NCI-H2107 treated with DMSO at 0.1 percent for 48 hours (cell line): ENCODE data around the gene LPAR1.

Experiments used
- DNase-seq: peaks from one replicate; lab custom pipeline; 2025; ENCODE audit not compliant: unreplicated experiment; lab: John Stamatoyannopoulos, UW

The LPAR1 gene

GRCh38 chr9:110960288-110960687 is 78.0 kb downstream of the LPAR1 start:
- no peak for DNase-seq

- DNase-seq = no peak
Observed at GRCh38 chr9:110958847-110959246, 79.4 kb downstream of the LPAR1 start.

GRCh38 chr9:110954822-110955291 is 83.4 kb downstream of the LPAR1 start:
- no peak for DNase-seq

GRCh38 chr9:110952540-110952859 is 85.8 kb downstream of the LPAR1 start:
- DNase-seq = no peak

GRCh38 chr9:110951805-110952539 is 86.3 kb downstream of the LPAR1 start:
- no peak for DNase-seq

- no peak for DNase-seq
Observed at GRCh38 chr9:110950041-110950645, 88.1 kb downstream of the LPAR1 start.

- DNase-seq = no peak
Observed at GRCh38 chr9:110949081-110949480, 89.2 kb downstream of the LPAR1 start.

GRCh38 chr9:110947491-110948044 is 90.7 kb downstream of the LPAR1 start:
- no peak for DNase-seq

- no peak for DNase-seq
Observed at GRCh38 chr9:110942522-110942921, 95.7 kb downstream of the LPAR1 start.

- DNase-seq = no peak
Observed at GRCh38 chr9:110940951-110941557, 97.2 kb downstream of the LPAR1 start.

GRCh38 chr9:110939573-110939972 is 98.7 kb downstream of the LPAR1 start:
- no peak for DNase-seq

- DNase-seq = no peak
Observed at GRCh38 chr9:110939047-110939446, 99.2 kb downstream of the LPAR1 start.

- no peak for DNase-seq
Observed at GRCh38 chr9:110938242-110938641, 100.0 kb downstream of the LPAR1 start.

GRCh38 chr9:110936719-110937452 is 101.4 kb downstream of the LPAR1 start:
- no peak for DNase-seq

- no peak for DNase-seq
Observed at GRCh38 chr9:110936237-110936636, 102.0 kb downstream of the LPAR1 start.

GRCh38 chr9:110935829-110936228 is 102.4 kb downstream of the LPAR1 start:
- DNase-seq = no peak

- DNase-seq = no peak
Observed at GRCh38 chr9:110933350-110934001, 104.8 kb downstream of the LPAR1 start.

GRCh38 chr9:110932863-110933262 is 105.4 kb downstream of the LPAR1 start:
- no peak for DNase-seq

- DNase-seq = no peak
Observed at GRCh38 chr9:110928599-110928998, 109.7 kb downstream of the LPAR1 start.

- no peak for DNase-seq
Observed at GRCh38 chr9:110926828-110927487, 111.3 kb downstream of the LPAR1 start.
